Right renal cortex interstitium (tissue), 3 donors: ENCODE measurements around the gene RIPOR2. TPM values are rescaled to one million over a fixed set of nuclear protein-coding genes. Genes with fewer than 3 reads are reported as not detected.

Experiments used
- DNase-seq, 3 donors: peaks; one replicate each; pipeline ENCODE4 v3.0.0-alpha.2; 2013; ENCODE audit warnings: low read depth in 3 of 3, low spot score in 2 of 3
- polyA plus RNA-seq, 3 donors: library from polyadenylated mRNA; unstranded; fragments of 120-200 nt; gene quantifications; one replicate each; pipeline ENCODE4 v1.2.1, GENCODE V29; 2013; ENCODE audit not compliant: insufficient read length in 3 of 3

The RIPOR2 gene
- polyA plus RNA-seq, 3 donors: 7.4 to 10.6 (median 8.3) TPM

- DNase-seq: no peak
These were observed 26.2 kb downstream of the RIPOR2 start for GRCh38 chr6:24909241-24910216.

- no peak for DNase-seq
These were observed 27.1 kb downstream of the RIPOR2 start for GRCh38 chr6:24908650-24909035.

- DNase-seq: no peak
These were observed 27.7 kb downstream of the RIPOR2 start for GRCh38 chr6:24907919-24908649.

- no peak for DNase-seq
These were observed 29.4 kb downstream of the RIPOR2 start for GRCh38 chr6:24906314-24906713.

GRCh38 chr6:24905483-24905882 lies 30.3 kb downstream of the RIPOR2 start:
- DNase-seq: no peak

GRCh38 chr6:24903681-24904080 lies 32.1 kb downstream of the RIPOR2 start:
- DNase-seq: no peak

GRCh38 chr6:24902782-24903181 lies 33.0 kb downstream of the RIPOR2 start:
- DNase-seq: no peak

- no peak for DNase-seq
These were observed 33.9 kb downstream of the RIPOR2 start for GRCh38 chr6:24901698-24902328.

GRCh38 chr6:24900917-24901697 lies 34.7 kb downstream of the RIPOR2 start:
- DNase-seq: no peak

GRCh38 chr6:24899997-24900325 lies 35.8 kb downstream of the RIPOR2 start:
- no peak for DNase-seq

GRCh38 chr6:24899136-24899996 lies 36.4 kb downstream of the RIPOR2 start:
- DNase-seq: no peak

- DNase-seq: no peak
These were observed 37.1 kb downstream of the RIPOR2 start for GRCh38 chr6:24898676-24899075.

- DNase-seq: no peak
These were observed 38.6 kb downstream of the RIPOR2 start for GRCh38 chr6:24897186-24897585.

GRCh38 chr6:24893342-24893850 lies 42.4 kb downstream of the RIPOR2 start:
- no peak for DNase-seq

GRCh38 chr6:24891004-24891403 lies 44.8 kb downstream of the RIPOR2 start:
- no peak for DNase-seq

GRCh38 chr6:24890471-24890870 lies 45.3 kb downstream of the RIPOR2 start:
- DNase-seq: no peak

- no peak for DNase-seq
These were observed 46.9 kb downstream of the RIPOR2 start for GRCh38 chr6:24888715-24889370.

GRCh38 chr6:24887545-24888140 lies 48.1 kb downstream of the RIPOR2 start:
- DNase-seq: no peak

GRCh38 chr6:24883618-24884017 lies 52.1 kb downstream of the RIPOR2 start:
- DNase-seq: no peak
